Chondrocyte (in vitro differentiated cells): Measurements from ENCODE around the gene MFSD12. TPM values are rescaled to one million over a fixed set of nuclear protein-coding genes. Genes with fewer than 3 reads are reported as not detected.

Experiments
- DNase-seq: peaks from one replicate; pipeline ENCODE4 v3.0.0; 2021; ENCODE audit warnings: mixed read lengths, low spot score
- H3K27ac Mint-ChIP-seq: one replicate; pipeline ENCODE4 v1.8.0; 2021; ENCODE audit warnings: mild to moderate bottlenecking, moderate library complexity, mixed read lengths; ENCODE audit not compliant: unreplicated experiment
- H3K27me3 Mint-ChIP-seq: 2 replicates; pipeline ENCODE4 v1.8.0; 2021; ENCODE audit warnings: low read depth, mixed read lengths
- H3K36me3 Mint-ChIP-seq: 2 replicates; pipeline ENCODE4 v1.8.0; 2021; ENCODE audit warnings: low read depth, mixed read lengths
- H3K4me1 Mint-ChIP-seq: 2 replicates; pipeline ENCODE4 v1.8.0; 2021; ENCODE audit warnings: low read depth, mild to moderate bottlenecking, mixed read lengths
- H3K4me3 Mint-ChIP-seq: one replicate; pipeline ENCODE4 v1.8.0; 2021; ENCODE audit warnings: mild to moderate bottlenecking, moderate library complexity, mixed read lengths; ENCODE audit not compliant: unreplicated experiment
- H3K9me3 Mint-ChIP-seq: 2 replicates; pipeline ENCODE4 v1.8.0; 2021; ENCODE audit warnings: low read depth, mixed read lengths
- total RNA-seq: library from RNA; stranded (reverse); gene quantifications from 3 replicates; pipeline ENCODE4 v1.2.1, GENCODE V29; 2021
- TF ChIP-seq, protein P1 (sequence below): fragments of 200-600 bp; sonication (generic); IDR thresholded peaks from 2 replicates; pipeline ENCODE4 v1.5.0; 2021; ENCODE audit warnings: antibody characterized with exemption, mild to moderate bottlenecking, moderate library complexity

Gene MFSD12
- total RNA-seq, 1 donor from 2014 or later = 98.4 TPM

DNA sequence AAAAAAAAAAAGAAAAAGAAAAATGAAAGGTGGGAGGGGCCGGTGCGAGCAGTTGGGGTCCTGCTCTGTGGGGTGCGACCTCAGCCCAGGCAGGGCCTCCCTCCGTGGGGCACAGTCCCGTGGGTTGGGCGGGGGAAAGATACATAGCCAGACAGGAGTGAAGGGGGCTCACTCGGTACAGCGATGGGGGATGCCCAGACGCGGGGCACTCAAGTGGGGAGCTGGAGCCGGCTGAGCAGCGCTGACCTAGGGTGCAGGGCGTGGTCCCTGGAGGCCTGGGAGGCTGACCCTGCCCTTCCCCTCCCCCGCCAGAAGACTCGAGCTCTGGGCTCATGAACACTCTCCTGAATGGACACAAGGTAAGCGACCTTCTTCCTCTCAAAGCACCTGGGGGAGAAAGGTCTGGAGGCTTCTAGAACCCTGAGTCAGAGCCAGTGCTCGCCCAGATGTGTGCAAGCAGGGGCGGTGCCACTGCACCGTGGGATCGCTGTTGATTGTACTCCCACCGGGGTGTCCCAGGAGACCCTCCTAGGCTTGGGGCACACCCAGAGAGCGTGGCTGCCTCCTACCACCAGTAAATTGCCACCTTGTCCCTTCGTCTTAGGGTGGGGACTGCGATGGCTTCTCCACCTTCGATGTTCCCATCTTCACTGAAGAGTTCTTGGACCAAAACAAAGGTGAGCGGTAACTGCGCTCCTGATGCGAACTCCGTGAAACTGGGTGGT is 18.7 kb upstream of the MFSD12 start:
- Mint-ChIP-seq H3K4me1 (peaks cover 34% of the 10 kb centered on the region), H3K36me3 (peaks cover 6% of the 10 kb centered on the region), H3K9me3 (no peaks in the 10 kb centered on the region), H3K27ac (no peak overlapping the region), H3K27me3 (no peaks in the 10 kb centered on the region), H3K4me3 (no peak overlapping the region)
- TF ChIP-seq, protein P1, sequence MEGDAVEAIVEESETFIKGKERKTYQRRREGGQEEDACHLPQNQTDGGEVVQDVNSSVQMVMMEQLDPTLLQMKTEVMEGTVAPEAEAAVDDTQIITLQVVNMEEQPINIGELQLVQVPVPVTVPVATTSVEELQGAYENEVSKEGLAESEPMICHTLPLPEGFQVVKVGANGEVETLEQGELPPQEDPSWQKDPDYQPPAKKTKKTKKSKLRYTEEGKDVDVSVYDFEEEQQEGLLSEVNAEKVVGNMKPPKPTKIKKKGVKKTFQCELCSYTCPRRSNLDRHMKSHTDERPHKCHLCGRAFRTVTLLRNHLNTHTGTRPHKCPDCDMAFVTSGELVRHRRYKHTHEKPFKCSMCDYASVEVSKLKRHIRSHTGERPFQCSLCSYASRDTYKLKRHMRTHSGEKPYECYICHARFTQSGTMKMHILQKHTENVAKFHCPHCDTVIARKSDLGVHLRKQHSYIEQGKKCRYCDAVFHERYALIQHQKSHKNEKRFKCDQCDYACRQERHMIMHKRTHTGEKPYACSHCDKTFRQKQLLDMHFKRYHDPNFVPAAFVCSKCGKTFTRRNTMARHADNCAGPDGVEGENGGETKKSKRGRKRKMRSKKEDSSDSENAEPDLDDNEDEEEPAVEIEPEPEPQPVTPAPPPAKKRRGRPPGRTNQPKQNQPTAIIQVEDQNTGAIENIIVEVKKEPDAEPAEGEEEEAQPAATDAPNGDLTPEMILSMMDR = no peak
- DNase-seq = no peak

DNA sequence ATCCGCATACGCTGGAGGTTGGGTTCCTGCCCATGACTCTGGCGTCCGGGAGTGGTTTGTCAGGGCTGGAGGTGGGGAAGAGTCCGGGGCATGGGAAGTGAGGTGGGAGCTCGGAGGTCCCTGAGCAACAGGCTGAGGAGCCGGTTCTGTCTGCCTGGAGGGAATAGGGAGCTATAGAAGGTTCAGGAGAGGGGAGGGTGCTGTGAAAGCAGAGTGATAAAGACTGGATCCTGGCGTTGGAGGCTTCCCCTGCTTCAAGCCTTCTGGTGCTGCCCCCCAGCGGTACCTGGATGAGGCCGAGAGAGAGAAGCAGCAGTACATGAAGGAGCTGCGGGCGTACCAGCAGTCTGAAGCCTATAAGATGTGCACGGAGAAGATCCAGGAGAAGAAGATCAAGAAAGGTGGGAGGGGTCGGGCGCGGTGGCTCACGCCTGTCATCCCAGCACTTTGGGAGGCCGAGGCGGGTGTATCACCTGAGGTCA is 17.9 kb upstream of the MFSD12 start:
- Mint-ChIP-seq H3K36me3 (peaks cover 6% of the 10 kb centered on the region), H3K4me1 (peaks cover 25% of the 10 kb centered on the region), H3K9me3 (no peaks in the 10 kb centered on the region), H3K27ac (no peak overlapping the region), H3K4me3 (no peak overlapping the region), H3K27me3 (no peaks in the 10 kb centered on the region)
- TF ChIP-seq, protein P1 = peak; percentile 70
- no peak for DNase-seq

DNA sequence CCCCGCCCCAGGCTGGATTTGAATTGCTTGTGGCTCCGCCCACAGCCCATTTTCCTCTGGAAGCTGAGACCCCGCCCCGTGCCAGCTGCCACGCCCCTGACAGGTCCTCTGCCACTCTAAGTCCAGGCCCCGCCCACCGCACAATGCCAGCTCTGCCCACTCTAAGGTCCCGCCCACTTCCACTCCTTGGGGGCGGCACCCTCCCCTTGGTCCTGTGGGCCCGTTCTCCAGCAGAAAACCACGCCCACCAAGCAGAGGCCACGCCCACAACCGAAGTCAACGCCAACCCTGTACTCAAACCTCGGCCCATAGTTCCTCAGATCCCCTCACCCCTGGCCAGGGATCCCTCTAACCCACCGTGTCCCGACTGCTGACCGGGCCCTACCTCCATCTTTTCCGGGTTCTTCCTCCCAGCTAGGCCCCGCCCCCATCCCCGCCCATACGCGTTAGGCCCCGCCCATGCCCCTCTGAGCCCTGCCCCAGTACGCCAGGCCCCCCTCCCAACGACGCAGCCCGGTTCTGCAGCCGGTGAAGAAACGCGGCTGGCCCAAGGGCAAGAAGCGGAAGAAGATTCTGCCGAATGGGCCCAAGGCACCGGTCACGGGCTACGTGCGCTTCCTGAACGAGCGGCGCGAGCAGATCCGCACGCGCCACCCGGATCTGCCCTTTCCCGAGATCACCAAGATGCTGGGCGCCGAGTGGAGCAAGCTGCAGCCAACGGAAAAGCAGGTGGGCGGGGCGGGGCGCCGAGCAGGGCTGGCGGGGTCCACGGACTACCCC is 16.7 kb upstream of the MFSD12 start:
- H3K4me3 Mint-ChIP-seq = peak overlapping the region; percentile 75
- DNase-seq = no peak
- peaks cover 6% of the 10 kb centered on the region for H3K36me3 Mint-ChIP-seq
- peak overlapping the region; percentile 33 for H3K27ac Mint-ChIP-seq
- peaks cover 15% of the 10 kb centered on the region for H3K4me1 Mint-ChIP-seq
- no peaks in the 10 kb centered on the region for H3K9me3 Mint-ChIP-seq
- TF ChIP-seq, protein P1 = no peak
- H3K27me3 Mint-ChIP-seq = no peaks in the 10 kb centered on the region

DNA sequence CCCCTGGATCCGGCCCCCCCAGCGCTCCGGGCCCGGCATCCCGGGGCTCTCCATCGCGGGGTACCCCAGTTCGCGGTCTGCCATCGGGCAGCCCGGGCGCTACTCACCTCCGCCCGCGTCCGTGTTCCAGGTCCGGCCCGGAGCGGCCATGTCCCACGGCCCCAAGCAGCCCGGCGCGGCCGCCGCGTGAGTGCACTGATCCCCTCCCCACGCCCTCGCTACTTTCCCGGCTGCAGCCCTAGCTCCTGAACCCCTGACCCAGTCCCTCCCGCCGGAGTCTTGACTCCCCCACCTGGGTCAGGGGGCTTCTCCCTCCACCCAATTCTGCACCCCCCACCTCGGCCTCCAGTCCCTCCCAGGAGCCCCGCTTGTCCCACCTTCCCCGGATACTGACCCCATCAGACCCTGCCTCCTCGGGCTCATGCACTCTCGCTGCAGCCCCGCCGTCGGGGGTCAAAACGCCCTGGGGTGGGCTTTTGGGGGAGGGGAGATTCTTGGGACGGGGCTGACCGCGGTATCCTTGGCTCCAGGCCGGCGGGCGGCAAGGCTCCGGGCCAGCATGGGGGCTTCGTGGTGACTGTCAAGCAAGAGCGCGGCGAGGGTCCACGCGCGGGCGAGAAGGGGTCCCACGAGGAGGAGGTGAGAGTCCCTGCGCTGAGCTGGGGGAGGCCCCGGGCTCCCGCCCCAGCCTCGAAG is 15.9 kb upstream of the MFSD12 start:
- Mint-ChIP-seq H3K27ac (peak overlapping the region; percentile 57), H3K4me3 (peak overlapping the region; percentile 75), H3K9me3 (no peaks in the 10 kb centered on the region), H3K27me3 (no peaks in the 10 kb centered on the region), H3K36me3 (peaks cover 6% of the 10 kb centered on the region), H3K4me1 (peaks cover 15% of the 10 kb centered on the region)
- no peak for DNase-seq
- TF ChIP-seq, protein P1 = no peak

DNA sequence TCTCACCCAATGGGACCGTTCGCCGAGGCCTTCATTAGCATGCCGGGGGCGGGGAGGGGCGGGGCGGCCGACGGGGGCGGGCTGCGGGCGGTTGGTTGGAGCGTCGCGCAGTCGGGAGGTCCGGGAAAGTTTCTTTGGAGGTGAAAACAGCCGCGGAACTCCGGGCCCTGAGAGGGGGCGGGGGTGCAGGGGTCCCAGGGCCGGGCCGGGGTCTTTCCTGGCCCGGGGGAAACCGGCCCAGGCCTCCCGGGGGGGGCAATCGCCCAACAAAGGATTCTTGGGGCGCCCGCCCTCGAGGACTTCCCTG is 15.4 kb upstream of the MFSD12 start, which contains the start of gene HMG20B:
Gene HMG20B, plus strand, starts transcription at position 90 of the 307 bp plus-strand sequence. CDS start 366 bp downstream, outside the sequence.
- peak within 1 kb of the TSS; percentile 75 for H3K4me3 Mint-ChIP-seq
- H3K36me3 Mint-ChIP-seq = peaks cover 6% of the 10 kb centered on the region
- peak within 1 kb of the TSS; percentile 57 for H3K27ac Mint-ChIP-seq
- H3K9me3 Mint-ChIP-seq = no peaks in the 10 kb centered on the region
- peaks cover 15% of the 10 kb centered on the region for H3K4me1 Mint-ChIP-seq
- H3K27me3 Mint-ChIP-seq = no peaks in the 10 kb centered on the region
- no peak for DNase-seq
- TF ChIP-seq, protein P1 = no peak
